GM23248 (cell line): ENCODE results near the gene MT1E.

Experiments used
- EZH2 ChIP-seq: fragments of 200-600 bp; sonication (generic); IDR thresholded peaks from 2 replicates; pipeline ENCODE4 v1.6.1; 2018; ENCODE audit warnings: antibody characterized with exemption, mild to moderate bottlenecking; ENCODE audit not compliant: insufficient read depth, poor library complexity, severe bottlenecking
- EZH2phosphoT487 ChIP-seq: fragments of 200-600 bp; sonication (generic); IDR thresholded peaks from 2 replicates; pipeline ENCODE4 v1.6.1; 2018; ENCODE audit warnings: antibody characterized with exemption, moderate library complexity, mild to moderate bottlenecking, low read depth; ENCODE audit not compliant: insufficient read depth

GRCh38 chr16:56649820-56650219 is 24.2 kb downstream of the MT1E start:
- TF ChIP-seq EZH2 (no peak), EZH2phosphoT487 (no peak)
